Activated CD8-positive, alpha-beta memory T cell treated with anti-CD3 and anti-CD28 coated beads for 36 hours (primary cell): ENCODE measurements around the gene CSPG5. TPM values are rescaled to one million over a fixed set of nuclear protein-coding genes. Genes with fewer than 3 reads are reported as not detected.

Experiments used
- CTCF ChIA-PET: fragments of 350-600 bp; sonication (Branson Sonifier 250); formaldehyde crosslinking; loops from one replicate; lab custom pipeline; 2021; ENCODE audit warnings: antibody characterized with exemption; lab: Charles Lee
- POLR2A ChIA-PET: fragments of 350-600 bp; sonication (Branson Sonifier 250); formaldehyde crosslinking; loops from one replicate; lab custom pipeline; 2021; ENCODE audit warnings: antibody characterized with exemption; lab: Charles Lee
- total RNA-seq, 2 experiments: library from RNA; stranded (reverse); gene quantifications; one replicate each; pipeline ENCODE4 v1.2.3, GENCODE V29; 2021

Gene CSPG5, protein sequence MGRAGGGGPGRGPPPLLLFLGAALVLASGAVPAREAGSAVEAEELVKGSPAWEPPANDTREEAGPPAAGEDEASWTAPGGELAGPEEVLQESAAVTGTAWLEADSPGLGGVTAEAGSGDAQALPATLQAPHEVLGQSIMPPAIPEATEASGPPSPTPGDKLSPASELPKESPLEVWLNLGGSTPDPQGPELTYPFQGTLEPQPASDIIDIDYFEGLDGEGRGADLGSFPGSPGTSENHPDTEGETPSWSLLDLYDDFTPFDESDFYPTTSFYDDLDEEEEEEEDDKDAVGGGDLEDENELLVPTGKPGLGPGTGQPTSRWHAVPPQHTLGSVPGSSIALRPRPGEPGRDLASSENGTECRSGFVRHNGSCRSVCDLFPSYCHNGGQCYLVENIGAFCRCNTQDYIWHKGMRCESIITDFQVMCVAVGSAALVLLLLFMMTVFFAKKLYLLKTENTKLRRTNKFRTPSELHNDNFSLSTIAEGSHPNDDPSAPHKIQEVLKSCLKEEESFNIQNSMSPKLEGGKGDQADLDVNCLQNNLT
- total RNA-seq = under 1 TPM; 0.52 to 0.74 TPM

DNA sequence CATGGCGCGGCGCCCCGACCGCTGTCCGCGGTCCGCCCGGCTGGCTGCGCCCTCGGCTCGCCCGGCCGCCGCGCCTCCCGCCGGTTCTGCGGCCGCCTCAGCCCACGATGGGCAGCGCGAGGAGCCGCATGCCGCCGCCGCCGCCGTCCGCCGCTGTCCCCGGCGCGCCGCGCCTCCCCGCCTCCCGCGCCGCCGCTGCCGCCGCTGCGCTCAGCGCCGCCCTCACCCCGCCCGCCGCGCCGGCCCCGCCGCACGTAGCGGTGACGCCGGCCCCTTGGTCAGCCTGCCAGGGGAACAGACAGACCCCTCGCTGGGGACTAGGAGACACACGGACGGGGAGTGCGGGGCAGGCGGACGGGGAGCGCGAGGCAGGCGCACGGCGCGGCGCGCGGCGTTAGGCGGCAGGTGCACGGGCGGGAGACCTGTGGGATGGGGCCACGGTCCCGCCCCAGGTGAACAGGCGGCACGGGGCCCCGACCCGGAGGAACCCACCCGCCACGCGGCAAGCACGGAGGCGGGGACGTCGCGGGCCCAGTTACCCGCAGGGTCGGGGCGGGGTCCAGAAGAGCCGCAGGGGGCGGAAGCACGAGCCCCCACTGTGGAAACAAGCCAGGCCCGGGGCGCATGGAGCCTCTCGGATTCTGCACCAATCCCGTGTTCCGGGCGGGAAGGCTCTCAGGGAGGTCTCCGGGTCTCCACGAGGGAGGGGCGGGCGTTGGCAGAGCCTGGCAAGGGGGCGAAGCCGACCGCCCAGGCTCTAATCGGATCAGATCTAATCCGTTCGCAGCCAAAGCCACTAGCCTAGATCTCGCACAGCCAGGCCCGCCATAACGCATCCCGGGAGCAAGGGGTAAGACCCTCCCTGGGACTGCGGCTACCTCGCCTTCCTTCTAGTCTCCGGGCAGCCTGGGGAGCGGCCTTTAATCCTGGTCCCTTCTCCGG lies at the start of gene CSPG5:
CSPG5 (minus strand) TSS at position 175 of the 942 bp plus-strand sequence; CDS start at position 3, 172 bp downstream.
- CTCF ChIA-PET = no interaction called here
- POLR2A ChIA-PET = no interaction called here

DNA sequence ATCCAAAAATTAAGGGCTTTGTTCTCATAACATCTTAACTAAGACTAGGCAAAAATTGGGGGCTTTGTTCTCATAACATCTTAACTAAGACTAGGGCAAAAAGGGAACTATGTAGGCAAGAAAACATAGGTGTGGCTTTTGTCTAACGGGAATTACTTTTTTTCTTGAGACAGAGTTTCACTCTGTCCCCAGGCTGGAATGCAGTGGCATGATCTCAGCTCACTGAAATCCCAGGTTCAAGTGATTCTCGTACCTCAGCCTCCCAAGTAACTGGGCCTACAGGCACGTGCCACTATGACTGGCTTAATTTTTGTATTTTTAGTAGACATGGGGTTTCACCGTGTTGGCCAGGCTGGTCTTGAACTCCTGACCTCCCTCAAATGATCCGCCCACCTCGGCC lies 49.8 kb upstream of the CSPG5 start:
- POLR2A ChIA-PET = no interaction called here
- CTCF ChIA-PET = no interaction called here

DNA sequence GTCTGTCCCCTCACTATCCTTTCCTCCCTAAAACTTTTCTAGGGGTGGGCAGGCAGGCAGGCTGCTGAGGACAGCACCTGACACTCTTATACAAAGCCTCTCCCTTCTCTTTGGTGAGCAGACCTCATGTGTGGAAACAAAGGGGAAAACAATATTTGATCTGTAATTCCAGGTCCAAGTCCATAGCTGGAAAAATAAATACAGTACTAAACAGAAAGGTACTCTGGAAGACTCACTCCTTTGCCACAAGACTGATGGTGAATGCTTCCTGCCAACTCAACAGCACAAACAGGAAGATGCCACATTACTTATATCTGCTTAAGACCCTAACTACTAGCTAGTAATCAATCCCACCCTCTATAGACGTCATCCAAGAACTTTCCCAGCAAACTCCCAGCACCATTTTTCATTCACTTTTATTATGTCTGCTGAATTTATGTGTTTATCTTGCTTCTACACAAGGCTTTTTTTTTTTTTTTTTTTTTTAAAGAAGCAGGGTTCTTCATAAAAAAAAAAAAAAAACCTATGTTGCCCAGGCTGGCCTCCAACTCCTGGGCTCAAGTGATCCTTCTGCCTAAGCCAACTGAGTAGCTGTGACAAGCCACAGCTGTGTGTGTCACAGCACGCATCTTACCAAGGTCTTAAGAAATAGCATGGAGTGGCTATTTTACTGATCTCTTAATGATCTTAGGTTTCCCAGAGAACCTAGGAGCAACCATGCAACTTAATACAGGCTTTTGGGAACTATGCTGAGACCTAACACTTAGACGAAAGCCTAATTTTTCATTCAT lies 44.2 kb upstream of the CSPG5 start:
- CTCF ChIA-PET = no interaction called here
- POLR2A ChIA-PET = no interaction called here

DNA sequence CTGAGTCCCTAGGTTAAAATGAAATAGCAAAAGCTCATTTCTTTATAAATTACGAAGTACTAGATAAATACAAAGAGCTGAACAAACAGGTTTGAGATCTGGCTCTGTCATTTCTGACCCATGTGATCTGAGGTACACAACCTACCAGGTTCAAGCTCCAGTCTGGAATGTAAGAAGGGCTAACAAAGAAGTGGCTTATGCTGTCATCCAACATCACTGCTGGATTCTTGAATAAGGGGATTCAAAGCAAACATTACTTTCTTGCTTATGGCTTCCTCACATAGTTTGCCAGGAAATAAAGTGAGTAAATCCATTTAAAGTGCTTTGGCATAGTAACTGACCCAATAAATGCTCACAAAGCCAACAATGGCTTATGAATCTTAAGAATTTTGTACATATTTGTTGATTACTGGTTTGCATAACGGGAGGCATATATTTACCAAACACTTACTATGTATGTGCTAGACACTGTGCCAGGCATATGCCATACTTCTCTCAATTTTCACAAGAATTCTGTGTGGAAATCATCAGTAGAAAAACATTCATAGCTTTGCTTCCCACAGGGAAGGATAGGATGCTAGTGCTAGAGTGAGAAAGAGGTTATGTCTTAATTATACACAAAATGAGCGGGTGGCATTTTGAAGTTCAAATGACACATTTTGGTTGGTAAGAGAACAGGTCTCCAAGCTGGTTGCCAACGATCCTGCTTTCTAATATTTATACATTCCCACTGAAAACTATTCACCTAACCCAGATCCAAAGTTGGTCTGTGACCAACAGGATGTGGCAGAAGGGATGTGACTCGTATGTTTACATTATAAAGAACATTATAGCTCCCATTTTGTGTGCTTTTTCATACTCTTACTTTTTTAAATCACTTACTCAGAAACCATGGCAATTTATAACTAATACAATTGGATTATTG lies 38.7 kb upstream of the CSPG5 start:
- CTCF ChIA-PET = interaction anchor here (0.7 kb wide), 1 partner anchor 72 kb away, joined by 3 read pairs; no protein-coding TSS in a partner anchor

DNA sequence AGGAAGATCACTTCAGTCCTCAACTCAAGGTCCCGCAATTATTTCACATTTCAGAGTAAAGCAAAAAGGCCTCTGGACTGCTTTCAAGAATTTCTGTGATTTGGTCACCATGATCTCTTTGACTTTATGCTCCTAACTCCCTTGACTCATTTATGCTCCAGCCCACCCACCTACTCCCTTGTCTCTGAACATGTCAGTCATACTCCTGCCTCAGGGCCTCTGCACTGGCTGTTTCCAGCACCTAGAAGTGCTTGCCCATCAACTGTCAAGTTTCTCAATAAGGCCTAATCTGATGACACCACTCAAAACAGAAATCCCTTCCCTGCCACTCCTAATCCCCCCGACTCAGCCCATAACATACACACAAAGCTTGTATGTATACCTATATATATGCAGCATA lies 36.1 kb upstream of the CSPG5 start:
- ChIA-PET CTCF (no interaction called here), POLR2A (no interaction called here)

More for the DNA sequence above, 38.7 kb upstream of the CSPG5 start:
- POLR2A ChIA-PET = no interaction called here

DNA sequence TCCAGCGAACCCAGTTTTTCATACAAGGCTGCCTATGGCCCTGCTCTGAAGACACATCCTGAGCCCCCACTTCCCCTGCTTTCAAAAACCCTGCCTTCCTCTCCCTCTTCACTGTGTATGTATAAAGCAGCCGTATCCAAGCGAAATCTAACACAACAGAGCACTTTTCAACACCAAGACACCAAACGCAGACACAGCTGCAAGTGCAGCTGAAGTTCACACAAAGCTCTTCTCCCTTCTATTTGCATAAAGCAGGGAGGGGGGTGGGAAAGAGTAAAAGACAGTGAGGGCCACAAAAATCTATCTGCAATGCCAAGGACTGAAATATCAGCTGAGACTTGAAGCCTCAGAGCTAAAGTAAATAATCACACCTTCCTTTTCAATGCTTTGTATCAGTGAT lies 35.1 kb upstream of the CSPG5 start:
- ChIA-PET POLR2A (no interaction called here), CTCF (no interaction called here)

DNA sequence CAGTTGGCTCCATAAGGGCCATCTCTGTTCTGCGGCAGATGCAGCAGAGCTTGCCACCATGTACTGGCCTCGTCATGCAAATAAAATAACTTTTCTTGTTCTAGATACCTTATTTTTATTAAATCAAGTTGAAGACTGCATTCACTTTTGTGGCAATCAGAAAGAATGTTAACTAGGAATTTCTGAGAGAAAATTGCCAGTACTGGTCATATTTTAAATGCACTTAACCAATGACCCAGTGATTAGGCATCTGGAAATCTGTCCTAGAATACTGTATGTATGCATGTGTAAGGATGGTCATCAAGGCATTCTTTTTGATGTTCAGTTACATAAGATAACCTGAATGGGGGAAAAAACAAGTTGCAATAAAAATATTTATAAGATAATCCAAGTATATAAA lies 34.2 kb upstream of the CSPG5 start:
- ChIA-PET POLR2A (no interaction called here), CTCF (no interaction called here)

DNA sequence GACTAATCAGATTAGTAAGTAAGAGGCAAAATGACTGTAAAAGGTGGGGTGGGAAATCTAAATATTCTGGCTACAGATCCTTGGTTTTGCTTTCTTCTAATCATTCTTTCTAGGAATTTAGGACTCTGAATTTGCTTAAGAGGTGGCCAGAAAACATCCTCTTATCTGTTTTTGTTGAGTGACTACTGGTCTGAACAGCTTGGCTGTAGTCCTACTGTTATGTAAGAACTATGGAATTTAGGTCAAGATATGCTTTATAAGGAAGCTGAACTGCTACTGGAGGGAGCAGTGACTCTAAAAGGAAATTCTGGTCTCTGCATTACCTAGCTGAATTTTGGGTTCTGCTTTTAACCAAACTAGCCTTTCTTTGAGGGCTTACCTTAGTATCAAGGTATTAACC lies 33.5 kb upstream of the CSPG5 start:
- CTCF ChIA-PET = no interaction called here

DNA sequence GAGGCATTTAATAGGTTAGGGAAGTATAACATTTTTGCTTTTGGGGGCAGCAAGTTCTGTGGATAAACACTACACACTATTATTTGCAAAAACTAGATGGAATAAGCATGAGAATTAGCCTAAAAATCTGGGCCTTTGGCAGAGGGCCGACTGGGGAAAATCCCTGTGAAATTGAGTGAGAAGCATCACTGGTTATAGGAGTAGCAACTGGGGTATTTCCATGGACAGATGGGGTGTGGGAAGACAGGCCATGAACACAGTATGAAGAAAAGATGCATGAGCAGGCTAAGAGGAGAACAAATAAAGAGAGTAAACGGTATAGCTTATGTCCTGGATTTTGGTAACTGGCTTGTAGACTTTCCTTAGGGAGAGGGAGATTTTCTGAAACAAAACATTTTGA lies 32.9 kb upstream of the CSPG5 start:
- CTCF ChIA-PET = no interaction called here
- POLR2A ChIA-PET = no interaction called here

More for the DNA sequence above, 33.5 kb upstream of the CSPG5 start:
- POLR2A ChIA-PET = no interaction called here

DNA sequence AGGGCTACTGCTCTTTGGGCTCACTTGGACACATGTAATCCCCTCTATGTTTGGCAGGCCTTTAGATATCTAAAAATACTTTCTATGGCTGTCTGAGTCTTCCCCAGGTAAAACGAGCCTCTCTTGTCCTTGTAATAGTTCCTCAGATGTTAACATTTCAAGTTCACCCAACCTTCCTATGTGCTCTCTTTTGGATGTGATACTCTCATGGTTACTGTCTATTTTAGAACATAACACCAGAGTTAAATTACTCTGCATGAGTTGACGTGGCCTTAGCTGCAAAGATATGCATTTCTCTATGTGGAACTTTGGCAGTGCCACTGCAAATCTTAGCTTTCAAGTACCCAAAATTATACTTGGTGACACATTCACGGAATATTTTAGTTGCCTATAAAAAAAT lies 31.9 kb upstream of the CSPG5 start:
- CTCF ChIA-PET = no interaction called here
- POLR2A ChIA-PET = no interaction called here

DNA sequence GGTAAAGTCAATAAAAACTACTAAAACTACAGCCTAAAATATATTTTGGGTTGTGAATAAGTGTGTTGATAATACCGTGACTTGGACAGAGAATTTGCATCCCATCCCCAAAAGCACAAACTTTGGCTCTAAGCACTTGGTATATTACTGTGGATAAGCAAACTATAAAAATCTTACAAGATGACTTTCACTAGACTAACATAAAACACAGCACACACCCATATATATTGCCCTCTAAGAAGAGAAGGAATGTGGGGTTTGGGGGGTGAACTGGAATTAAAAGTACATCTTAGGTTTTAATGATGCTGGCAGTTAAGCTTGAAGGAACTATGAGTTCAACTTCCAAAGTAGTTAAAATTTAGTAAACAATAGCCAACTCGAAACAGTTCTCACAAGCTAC lies 28.7 kb upstream of the CSPG5 start:
- CTCF ChIA-PET = no interaction called here
- POLR2A ChIA-PET = no interaction called here

DNA sequence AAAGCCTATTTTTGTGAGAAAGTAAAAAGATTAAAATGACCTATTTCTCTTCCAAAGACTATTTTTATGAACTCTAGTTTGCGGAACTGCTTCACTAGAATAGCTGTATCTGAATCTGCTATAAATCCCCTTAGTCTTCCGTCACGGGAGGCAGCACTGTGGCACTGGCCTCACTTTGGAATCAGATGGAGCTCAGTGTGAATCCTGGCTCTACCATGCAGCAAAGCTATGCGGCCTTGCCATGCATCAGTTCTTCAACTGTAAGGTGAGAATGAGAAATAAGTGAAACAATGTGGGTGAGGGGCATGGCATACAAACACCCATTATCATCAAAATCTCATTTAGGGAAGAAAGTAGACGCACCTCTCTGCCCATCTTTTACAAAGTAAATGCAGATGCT lies 27.5 kb upstream of the CSPG5 start:
- ChIA-PET CTCF (no interaction called here), POLR2A (interaction anchor here (0.5 kb wide), 1 partner anchor 206 kb away, joined by 4 read pairs; no protein-coding TSS in a partner anchor)

DNA sequence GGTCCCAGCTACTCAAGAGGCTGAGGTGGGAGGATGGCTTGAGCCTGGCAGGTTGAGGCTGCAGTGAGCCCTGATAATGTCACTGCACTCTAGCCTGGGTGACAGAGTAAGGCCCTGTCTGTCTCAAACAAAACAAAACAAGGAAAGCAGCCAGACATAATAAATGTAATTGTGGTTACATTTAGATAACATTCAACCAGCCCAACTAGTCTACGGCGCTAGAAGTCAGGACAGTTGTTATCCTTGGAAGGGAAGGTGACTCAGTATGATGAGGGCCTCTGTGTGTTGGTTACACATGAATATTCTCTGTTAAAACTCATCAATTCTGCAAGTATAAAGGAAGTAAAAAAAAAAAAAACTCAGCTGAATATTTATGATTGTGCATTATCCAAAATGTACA lies 27.0 kb upstream of the CSPG5 start:
- ChIA-PET CTCF (no interaction called here), POLR2A (interaction anchor here (0.5 kb wide), 1 partner anchor 206 kb away, joined by 4 read pairs; no protein-coding TSS in a partner anchor)

DNA sequence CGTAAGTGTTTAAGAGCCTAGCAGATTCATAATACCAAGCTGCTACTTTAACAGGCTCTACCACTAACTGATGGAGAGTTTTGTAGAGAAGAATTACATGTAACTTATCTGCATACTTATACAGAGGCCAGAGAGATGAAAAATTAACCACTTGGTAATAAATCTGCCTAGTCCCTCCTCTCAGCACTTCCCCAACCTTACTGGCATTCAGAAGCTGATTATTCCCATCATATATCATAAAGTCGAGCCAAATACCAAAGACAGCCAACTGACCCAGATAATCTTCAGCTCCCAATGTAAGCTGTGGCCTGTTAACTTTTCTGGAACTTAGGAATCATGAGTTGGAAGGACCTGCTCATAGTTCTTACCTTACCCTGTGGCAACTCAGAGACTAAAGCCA lies 25.5 kb upstream of the CSPG5 start:
- POLR2A ChIA-PET = no interaction called here

DNA sequence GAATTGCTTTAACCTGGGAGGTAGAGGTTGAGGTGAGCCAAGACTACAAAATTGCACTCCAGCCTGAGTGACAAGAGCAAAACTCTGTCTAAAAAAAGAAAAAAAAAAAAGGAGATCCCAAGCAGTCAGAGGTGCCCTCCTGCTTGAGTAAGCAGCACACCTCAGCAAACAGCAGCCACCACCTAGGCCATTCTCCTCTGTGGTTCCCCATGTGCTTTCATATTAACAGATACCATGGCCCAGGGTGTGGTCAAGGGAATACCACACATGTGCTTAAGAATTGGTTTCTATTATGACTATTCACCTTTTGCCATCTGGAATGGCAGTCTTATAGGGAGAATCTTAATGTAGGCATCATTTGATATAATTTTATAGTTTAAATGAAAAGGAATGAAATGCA lies 24.7 kb upstream of the CSPG5 start:
- ChIA-PET CTCF (no interaction called here), POLR2A (no interaction called here)

More for the DNA sequence above, 25.5 kb upstream of the CSPG5 start:
- CTCF ChIA-PET = no interaction called here

DNA sequence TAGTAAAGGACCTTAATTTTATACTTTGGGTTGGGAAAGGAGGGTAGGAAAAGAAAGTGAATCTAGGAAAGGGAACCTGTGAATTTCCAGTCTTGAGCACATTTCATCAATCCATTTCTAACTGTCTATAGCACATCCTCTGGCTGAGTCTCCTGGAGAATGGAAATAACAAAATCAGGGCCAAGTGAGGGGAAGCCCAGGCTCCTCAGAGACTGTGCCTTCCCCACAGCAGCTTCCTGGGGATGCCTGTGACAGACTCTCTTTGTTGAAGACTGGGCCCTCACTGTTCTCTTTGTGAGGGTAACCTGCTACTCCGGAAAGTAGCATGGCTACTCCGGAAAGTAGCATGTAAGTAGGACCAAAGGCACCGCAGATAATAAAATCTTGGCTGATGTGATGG lies 22.6 kb upstream of the CSPG5 start:
- ChIA-PET POLR2A (no interaction called here), CTCF (interaction anchor here (0.7 kb wide), 2 partner anchors 196 to 592 kb away, joined by 3 to 5 read pairs; no protein-coding TSS in a partner anchor)

DNA sequence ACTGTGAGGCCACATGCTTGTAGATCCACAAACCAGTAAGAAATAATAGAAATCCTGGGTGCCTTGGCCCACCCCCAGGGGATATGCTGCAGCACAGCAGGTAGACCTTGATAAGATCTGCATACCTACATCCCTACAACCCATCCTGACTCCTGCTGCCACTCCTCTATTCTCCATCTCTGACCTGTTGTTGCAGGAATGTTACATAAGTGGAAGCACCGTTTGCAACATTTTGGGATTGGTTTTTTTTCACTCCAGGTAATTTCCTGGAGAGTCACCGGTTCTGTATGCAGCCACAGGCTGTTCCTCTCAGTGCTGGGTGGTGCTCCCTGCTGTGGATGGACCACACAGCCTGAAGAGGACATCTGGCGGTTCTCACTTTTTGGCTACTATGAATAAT lies 16.1 kb upstream of the CSPG5 start:
- ChIA-PET CTCF (no interaction called here), POLR2A (no interaction called here)
